Mesendoderm (in vitro differentiated cells): ENCODE measurements around the gene SRGAP1.

Source experiments
- DNase-seq: peaks from one replicate; pipeline ENCODE4 v3.0.0; 2013
- H2AK5ac ChIP-seq: 2 replicates; pipeline ENCODE4 v1.6.1; 2013; ENCODE audit warnings: low read length, inconsistent platforms
- H2BK120ac ChIP-seq: 2 replicates; pipeline ENCODE4 v1.6.1; 2013; ENCODE audit warnings: low read depth, mild to moderate bottlenecking, low read length, moderate library complexity, mixed read lengths
- H2BK15ac ChIP-seq: replicated peaks from 2 replicates; pipeline ENCODE4 v1.6.1; 2013; ENCODE audit warnings: low read depth, mild to moderate bottlenecking, moderate library complexity
- H2BK5ac ChIP-seq: 2 replicates; pipeline ENCODE4 v1.6.1; 2013; ENCODE audit warnings: low read length, inconsistent platforms
- H3K18ac ChIP-seq: 2 replicates; pipeline ENCODE4 v1.6.1; 2013; ENCODE audit warnings: mild to moderate bottlenecking, low read length, mixed read lengths
- H3K23ac ChIP-seq: one replicate; pipeline ENCODE4 v1.6.1; 2013; ENCODE audit warnings: low read length
- H3K27ac ChIP-seq: 2 replicates; pipeline ENCODE4 v1.5.1; 2013; ENCODE audit warnings: low read depth, mild to moderate bottlenecking, inconsistent platforms, low read length, moderate library complexity
- H3K27me3 ChIP-seq: 2 replicates; pipeline ENCODE4 v1.6.1; 2013; ENCODE audit warnings: low read length, control low read depth, mild to moderate bottlenecking, inconsistent platforms; ENCODE audit not compliant: insufficient read depth, poor library complexity
- H3K36me3 ChIP-seq: 2 replicates; pipeline ENCODE4 v1.6.1; 2013; ENCODE audit warnings: low read length, inconsistent platforms; ENCODE audit not compliant: control insufficient read depth, insufficient read depth
- H3K4ac ChIP-seq: one replicate; pipeline ENCODE4 v1.6.1; 2013; ENCODE audit warnings: low read depth, mild to moderate bottlenecking, low read length, moderate library complexity
- H3K4me1 ChIP-seq: 2 replicates; pipeline ENCODE4 v1.6.1; 2013; ENCODE audit warnings: low read depth, low read length, inconsistent platforms; ENCODE audit not compliant: control insufficient read depth
- H3K4me2 ChIP-seq: 2 replicates; pipeline ENCODE4 v1.6.1; 2013; ENCODE audit warnings: low read length
- H3K4me3 ChIP-seq: 2 replicates; pipeline ENCODE4 v1.5.1; 2013; ENCODE audit warnings: mild to moderate bottlenecking, low read length
- H3K56ac ChIP-seq: one replicate; pipeline ENCODE4 v1.6.1; 2013; ENCODE audit warnings: low read length
- H3K79me1 ChIP-seq: 2 replicates; pipeline ENCODE4 v1.6.1; 2013; ENCODE audit warnings: low read length, inconsistent platforms
- H3K79me2 ChIP-seq: 2 replicates; pipeline ENCODE4 v1.6.1; 2013; ENCODE audit warnings: mild to moderate bottlenecking, low read length; ENCODE audit not compliant: control insufficient read depth, insufficient read depth
- H3K9ac ChIP-seq: 2 replicates; pipeline ENCODE4 v1.6.1; 2013; ENCODE audit warnings: low read length, inconsistent platforms
- H4K5ac ChIP-seq: one replicate; pipeline ENCODE4 v1.6.1; 2013; ENCODE audit warnings: low read length
- H4K8ac ChIP-seq: one replicate; pipeline ENCODE4 v1.6.1; 2013; ENCODE audit warnings: low read depth, mild to moderate bottlenecking, control low read depth, low read length, moderate library complexity
- WGBS: extraction: QIAGEN DNeasy Blood & Tissue Kit; methylation state at CpG from one replicate; pipeline ENCODE4 v1.1.7; 2013; ENCODE audit warnings: low lambda C conversion rate, missing lambda C conversion rate; ENCODE audit not compliant: insufficient coverage; ENCODE audit errors: extremely low coverage; 5-methylcytosine and 5-hydroxymethylcytosine counted together

The SRGAP1 gene

GRCh38 chr12:63928305-63928704, 83.8 kb downstream of the SRGAP1 start:
- no peaks in the 10 kb centered on the region for H3K36me3 ChIP-seq
- H2AK5ac ChIP-seq = no peak overlapping the region
- no peaks in the 10 kb centered on the region for H3K27me3 ChIP-seq
- DNase-seq = no peak
- H3K4me2 ChIP-seq = no peak overlapping the region
- no peak overlapping the region for H2BK120ac ChIP-seq
- no peak overlapping the region for H2BK5ac ChIP-seq
- H3K27ac ChIP-seq = no peak overlapping the region
- H4K8ac ChIP-seq = no peak overlapping the region
- H2BK15ac ChIP-seq = no peak overlapping the region
- H3K56ac ChIP-seq = no peak overlapping the region
- H3K4ac ChIP-seq = no peak overlapping the region
- H4K5ac ChIP-seq = no peak overlapping the region
- no CpG with 5 or more reads among the region's 2 CpGs for WGBS
- H3K9ac ChIP-seq = no peak overlapping the region
- H3K4me3 ChIP-seq = no peak overlapping the region
- H3K18ac ChIP-seq = no peak overlapping the region
- no peaks in the 10 kb centered on the region for H3K79me1 ChIP-seq
- H3K23ac ChIP-seq = no peak overlapping the region
- no peaks in the 10 kb centered on the region for H3K4me1 ChIP-seq
- H3K79me2 ChIP-seq = no peaks in the 10 kb centered on the region

GRCh38 chr12:63929426-63929825, 84.9 kb downstream of the SRGAP1 start:
- H3K18ac ChIP-seq = no peak overlapping the region
- H2BK15ac ChIP-seq = no peak overlapping the region
- H3K9ac ChIP-seq = no peak overlapping the region
- no peak overlapping the region for H3K56ac ChIP-seq
- no peak overlapping the region for H2BK5ac ChIP-seq
- no peaks in the 10 kb centered on the region for H3K4me1 ChIP-seq
- H3K4ac ChIP-seq = no peak overlapping the region
- H3K27me3 ChIP-seq = no peaks in the 10 kb centered on the region
- H3K4me2 ChIP-seq = no peak overlapping the region
- no peak overlapping the region for H2BK120ac ChIP-seq
- H4K5ac ChIP-seq = no peak overlapping the region
- no peak overlapping the region for H3K4me3 ChIP-seq
- no peak overlapping the region for H3K27ac ChIP-seq
- H4K8ac ChIP-seq = no peak overlapping the region
- WGBS = no CpG with 5 or more reads among the region's 3 CpGs
- no peaks in the 10 kb centered on the region for H3K36me3 ChIP-seq
- no peaks in the 10 kb centered on the region for H3K79me1 ChIP-seq
- H3K23ac ChIP-seq = no peak overlapping the region
- no peak for DNase-seq
- no peaks in the 10 kb centered on the region for H3K79me2 ChIP-seq
- no peak overlapping the region for H2AK5ac ChIP-seq

- WGBS = 100% methylated on average over 1 of the region's 3 CpGs
- H3K4me2 ChIP-seq = no peak overlapping the region
- H3K36me3 ChIP-seq = no peaks in the 10 kb centered on the region
- no peak overlapping the region for H3K4me3 ChIP-seq
- H3K23ac ChIP-seq = no peak overlapping the region
- H3K79me1 ChIP-seq = no peaks in the 10 kb centered on the region
- no peak overlapping the region for H2AK5ac ChIP-seq
- no peak overlapping the region for H4K8ac ChIP-seq
- no peak overlapping the region for H2BK15ac ChIP-seq
- no peaks in the 10 kb centered on the region for H3K4me1 ChIP-seq
- no peak overlapping the region for H3K4ac ChIP-seq
- no peak overlapping the region for H3K27ac ChIP-seq
- DNase-seq = no peak
- no peak overlapping the region for H2BK120ac ChIP-seq
- H3K79me2 ChIP-seq = no peaks in the 10 kb centered on the region
- H2BK5ac ChIP-seq = no peak overlapping the region
- H3K56ac ChIP-seq = no peak overlapping the region
- no peak overlapping the region for H3K9ac ChIP-seq
- H3K27me3 ChIP-seq = no peaks in the 10 kb centered on the region
- no peak overlapping the region for H3K18ac ChIP-seq
- no peak overlapping the region for H4K5ac ChIP-seq
These were observed 86.5 kb downstream of the SRGAP1 start for GRCh38 chr12:63930971-63931370.

GRCh38 chr12:63931703-63932102, 87.2 kb downstream of the SRGAP1 start:
- no peak overlapping the region for H2BK5ac ChIP-seq
- no peak overlapping the region for H4K8ac ChIP-seq
- no peak overlapping the region for H3K18ac ChIP-seq
- no CpG with 5 or more reads among the region's 1 CpG for WGBS
- H3K27ac ChIP-seq = no peak overlapping the region
- H3K56ac ChIP-seq = no peak overlapping the region
- no peak overlapping the region for H3K4me3 ChIP-seq
- DNase-seq = no peak
- H3K23ac ChIP-seq = no peak overlapping the region
- no peaks in the 10 kb centered on the region for H3K79me1 ChIP-seq
- H2BK15ac ChIP-seq = no peak overlapping the region
- H2BK120ac ChIP-seq = no peak overlapping the region
- H3K9ac ChIP-seq = no peak overlapping the region
- H3K79me2 ChIP-seq = no peaks in the 10 kb centered on the region
- H2AK5ac ChIP-seq = no peak overlapping the region
- no peak overlapping the region for H3K4ac ChIP-seq
- no peak overlapping the region for H4K5ac ChIP-seq
- no peaks in the 10 kb centered on the region for H3K36me3 ChIP-seq
- H3K4me1 ChIP-seq = no peaks in the 10 kb centered on the region
- no peak overlapping the region for H3K4me2 ChIP-seq
- H3K27me3 ChIP-seq = no peaks in the 10 kb centered on the region

GRCh38 chr12:63934936-63935335, 90.4 kb downstream of the SRGAP1 start:
- Histone ChIP-seq H2AK5ac (no peak overlapping the region), H3K4me2 (no peak overlapping the region), H3K23ac (no peak overlapping the region), H3K56ac (no peak overlapping the region), H4K8ac (no peak overlapping the region), H3K27me3 (no peaks in the 10 kb centered on the region), H3K36me3 (no peaks in the 10 kb centered on the region), H3K79me1 (no peaks in the 10 kb centered on the region), H2BK5ac (no peak overlapping the region), H2BK15ac (no peak overlapping the region), H2BK120ac (no peak overlapping the region), H3K9ac (no peak overlapping the region), H3K4me3 (no peak overlapping the region), H4K5ac (no peak overlapping the region), H3K4ac (no peak overlapping the region), H3K18ac (no peak overlapping the region), H3K4me1 (no peaks in the 10 kb centered on the region), H3K79me2 (no peaks in the 10 kb centered on the region), H3K27ac (no peak overlapping the region)
- WGBS = no CpG with 5 or more reads among the region's 7 CpGs
- no peak for DNase-seq

- H3K18ac ChIP-seq = no peak overlapping the region
- H3K79me1 ChIP-seq = no peaks in the 10 kb centered on the region
- H3K4me1 ChIP-seq = no peaks in the 10 kb centered on the region
- no peak overlapping the region for H3K27ac ChIP-seq
- no peak overlapping the region for H2BK120ac ChIP-seq
- H3K56ac ChIP-seq = no peak overlapping the region
- no peak overlapping the region for H3K4ac ChIP-seq
- no peak overlapping the region for H3K4me2 ChIP-seq
- no peak overlapping the region for H3K9ac ChIP-seq
- no peaks in the 10 kb centered on the region for H3K36me3 ChIP-seq
- no peaks in the 10 kb centered on the region for H3K79me2 ChIP-seq
- no peak overlapping the region for H4K8ac ChIP-seq
- no peak overlapping the region for H4K5ac ChIP-seq
- H2BK5ac ChIP-seq = no peak overlapping the region
- no peak overlapping the region for H3K23ac ChIP-seq
- no peak overlapping the region for H2BK15ac ChIP-seq
- H3K27me3 ChIP-seq = no peaks in the 10 kb centered on the region
- H2AK5ac ChIP-seq = no peak overlapping the region
- H3K4me3 ChIP-seq = no peak overlapping the region
- DNase-seq = no peak
These were observed 90.9 kb downstream of the SRGAP1 start for GRCh38 chr12:63935361-63935760.
